NCI-H2227 (cell line): Measurements from ENCODE around the gene FBXO30.

Experiments used
- DNase-seq: peaks from one replicate; lab custom pipeline; 2025; ENCODE audit not compliant: unreplicated experiment; lab: John Stamatoyannopoulos, UW

Gene FBXO30

DNA sequence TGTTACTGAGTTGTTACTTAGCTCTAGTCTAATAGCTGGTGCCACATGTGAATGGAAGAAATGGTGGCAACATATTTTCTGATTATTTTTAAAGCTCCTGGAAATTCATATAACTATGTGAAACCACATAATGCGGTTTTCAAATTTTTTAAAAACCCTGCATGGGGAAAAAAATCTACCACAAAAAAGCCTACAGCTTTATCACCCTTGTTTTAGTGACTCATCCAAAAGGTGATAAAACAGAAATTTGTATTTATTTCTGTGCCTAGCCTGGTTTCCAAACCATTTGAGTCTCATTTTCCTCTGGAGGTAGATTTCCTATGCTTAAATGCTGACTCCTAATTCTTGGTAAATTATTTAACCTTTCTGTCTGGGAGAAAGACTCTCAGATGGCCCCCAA, 5.4 kb upstream of the FBXO30 start:
- no peak for DNase-seq

DNA sequence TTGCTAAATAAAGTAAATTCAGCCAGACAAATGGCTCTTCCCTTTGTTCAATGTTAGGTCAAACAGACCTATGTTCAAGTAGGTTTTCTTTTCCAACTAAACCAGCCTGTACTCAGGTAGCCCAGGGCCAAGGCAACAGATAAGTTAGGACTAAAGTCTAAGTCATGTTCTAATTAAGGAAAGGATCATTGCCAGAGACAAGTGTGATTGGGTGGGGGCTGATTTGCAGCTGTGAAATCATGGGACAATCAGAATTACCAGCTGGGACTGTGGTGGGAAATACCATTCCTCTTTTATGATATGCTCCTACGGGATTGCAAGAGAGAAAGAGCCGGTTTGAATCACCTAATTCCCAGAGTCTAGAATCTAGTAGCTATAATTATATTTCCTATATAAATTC, 4.2 kb upstream of the FBXO30 start:
- no peak for DNase-seq

DNA sequence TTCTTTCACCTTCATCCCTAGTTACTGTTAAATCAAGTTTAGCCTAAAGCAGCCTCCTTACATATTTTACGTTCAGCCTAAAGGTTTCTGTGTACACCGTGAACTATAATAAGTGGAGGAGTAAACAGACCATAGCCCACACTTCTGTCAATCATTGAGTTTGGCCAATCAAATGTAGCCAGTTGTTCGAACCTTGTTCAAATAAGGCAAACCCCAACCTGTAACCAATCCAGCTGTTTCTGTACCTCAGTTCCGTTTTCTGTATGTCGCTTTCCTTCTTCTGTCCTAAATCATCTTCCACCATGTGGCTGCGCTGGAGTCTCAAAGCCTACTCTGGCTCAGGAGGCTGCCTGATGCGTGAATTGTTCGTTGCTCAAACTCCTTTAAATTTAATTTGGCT, 1.8 kb upstream of the FBXO30 start:
- peak; percentile 23 for DNase-seq

DNA sequence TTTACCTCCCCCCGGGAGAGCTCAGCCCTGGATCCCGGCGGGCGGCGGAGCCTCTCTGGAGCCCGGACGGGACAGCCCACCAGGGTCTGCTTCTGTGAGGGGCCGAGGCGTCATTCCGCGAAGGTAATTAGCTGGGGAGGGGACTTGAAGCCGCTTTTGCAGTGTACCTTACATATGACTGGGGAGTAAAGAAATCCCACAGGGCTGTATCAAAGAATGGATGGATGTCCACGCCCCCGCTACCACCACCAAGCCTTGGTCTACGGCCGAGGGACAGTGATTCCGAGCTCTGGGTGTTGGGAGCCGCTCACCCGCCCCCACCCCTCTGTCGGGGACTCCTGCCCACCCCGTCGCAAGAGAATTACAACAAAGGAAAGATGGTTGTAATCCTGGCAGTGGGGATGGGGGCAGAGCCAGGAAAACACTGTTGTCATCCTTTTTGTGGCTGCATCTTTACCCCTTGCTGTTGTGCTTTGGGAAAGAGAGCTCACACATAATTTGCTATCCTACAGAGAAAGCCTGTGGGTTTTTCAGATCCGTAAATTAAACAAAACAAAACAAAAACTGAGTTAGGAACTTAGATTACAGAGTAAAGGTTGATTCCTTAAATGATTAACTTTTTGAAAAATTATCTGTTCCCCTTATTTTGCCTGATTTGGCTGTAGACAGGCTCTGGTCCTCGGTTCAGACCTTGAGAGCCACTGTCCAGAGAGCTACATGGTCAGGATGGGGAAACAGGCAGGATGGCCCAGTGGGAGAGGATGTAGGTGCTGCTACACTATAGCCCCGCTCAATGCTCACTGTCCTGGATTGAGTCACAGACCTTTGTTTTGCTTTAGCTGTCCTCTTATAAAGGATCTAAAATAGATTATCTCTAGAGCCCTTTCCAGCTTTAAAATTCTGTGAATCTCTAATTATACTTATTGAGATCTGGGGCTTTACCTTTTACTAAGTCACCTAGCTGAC, 997 bp upstream of the FBXO30 start:
- DNase-seq = peak; percentile 58

DNA sequence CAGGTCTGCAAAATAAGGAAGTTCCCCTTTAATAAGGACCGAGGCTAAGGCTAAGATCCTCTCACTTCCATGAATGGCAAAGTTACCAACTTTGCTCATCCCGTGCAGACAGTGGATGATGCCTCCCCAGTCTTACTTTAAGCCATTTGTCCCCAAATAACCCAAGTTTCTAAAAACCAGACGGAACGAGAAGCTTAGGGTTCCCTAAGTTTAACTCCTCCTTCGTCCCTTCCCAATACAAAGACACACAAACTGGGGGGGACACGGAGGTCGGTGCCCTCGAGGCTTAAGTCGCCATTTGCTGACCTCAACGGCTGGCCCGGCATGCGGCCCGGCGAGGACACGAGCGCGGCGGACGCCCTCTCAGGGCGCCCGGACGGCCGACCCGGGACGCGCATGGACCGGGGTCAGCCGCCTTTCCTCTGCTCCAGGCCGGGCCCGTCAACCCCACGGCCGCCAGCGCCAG, 527 bp downstream of the FBXO30 start:
- peak; percentile 28 for DNase-seq

DNA sequence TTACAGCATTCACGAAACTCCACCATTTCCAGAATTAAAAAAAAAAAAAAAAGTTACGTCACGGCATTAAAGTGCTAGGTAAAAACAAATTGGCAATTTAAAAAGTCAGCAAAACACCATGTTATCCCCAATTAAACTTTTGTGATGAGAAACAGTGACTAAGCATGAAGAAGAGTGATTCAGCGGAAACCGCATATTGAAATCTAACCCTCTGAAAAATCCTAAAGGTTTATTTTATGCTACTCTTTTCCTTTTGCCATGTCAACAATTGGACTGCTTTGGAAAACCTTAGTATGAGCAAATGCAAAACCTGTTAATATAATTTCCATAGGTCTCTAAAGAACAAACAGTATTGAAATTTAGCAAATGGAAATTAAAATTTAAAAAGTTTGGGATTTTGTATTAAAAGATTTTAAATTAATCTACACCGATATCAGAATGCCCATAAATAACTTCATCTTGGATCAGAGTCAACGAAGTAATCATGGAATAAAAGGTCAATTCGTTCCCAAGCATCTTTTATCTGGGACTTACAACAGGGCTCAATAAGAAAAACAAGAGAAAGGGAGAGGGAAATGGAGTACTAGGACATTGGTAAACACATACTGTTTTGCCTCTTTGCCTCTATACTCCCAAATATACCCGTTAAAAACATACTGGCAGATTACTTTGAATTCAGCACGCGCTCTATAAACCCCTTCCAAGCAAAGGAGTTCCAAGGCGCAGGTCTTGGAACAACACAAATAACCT, 1.1 kb downstream of the FBXO30 start:
- no peak for DNase-seq

DNA sequence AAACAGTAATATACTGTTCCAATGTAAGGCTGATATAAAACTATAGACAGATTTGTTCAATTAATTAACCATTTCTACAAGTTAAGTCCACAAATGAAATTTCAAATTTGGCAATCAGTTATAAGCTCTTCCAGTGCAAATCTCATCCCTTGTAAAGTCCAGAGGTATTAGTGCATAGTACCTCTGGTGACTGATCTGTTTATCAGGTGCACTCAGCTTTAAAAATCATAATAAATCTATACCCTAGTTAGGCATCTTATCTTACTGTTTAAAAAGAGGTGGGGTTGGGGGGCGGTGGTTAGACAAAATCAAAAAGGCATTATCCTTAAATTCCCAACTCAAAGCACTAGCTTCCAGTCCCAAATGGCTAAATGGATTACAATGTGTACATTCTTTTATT, 2.9 kb downstream of the FBXO30 start:
- no peak for DNase-seq

DNA sequence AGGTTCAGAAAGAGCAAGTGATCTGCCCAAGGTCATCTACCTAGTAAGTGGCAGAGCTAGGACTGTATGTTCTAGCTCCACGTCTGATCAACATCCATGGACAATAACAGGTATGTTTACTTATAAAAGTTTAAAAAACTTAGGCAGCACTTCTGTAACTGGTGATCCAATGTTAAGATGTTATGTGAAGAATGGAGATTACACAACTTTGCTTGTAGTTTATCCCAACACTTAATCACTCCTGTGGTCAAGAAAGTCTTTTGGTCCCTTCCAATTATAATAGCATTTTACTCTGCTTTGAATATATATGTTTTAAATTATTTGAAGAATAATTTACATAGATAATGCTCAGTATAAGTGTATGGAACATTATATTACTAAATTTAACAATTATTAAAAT, 4.8 kb downstream of the FBXO30 start:
- no peak for DNase-seq

DNA sequence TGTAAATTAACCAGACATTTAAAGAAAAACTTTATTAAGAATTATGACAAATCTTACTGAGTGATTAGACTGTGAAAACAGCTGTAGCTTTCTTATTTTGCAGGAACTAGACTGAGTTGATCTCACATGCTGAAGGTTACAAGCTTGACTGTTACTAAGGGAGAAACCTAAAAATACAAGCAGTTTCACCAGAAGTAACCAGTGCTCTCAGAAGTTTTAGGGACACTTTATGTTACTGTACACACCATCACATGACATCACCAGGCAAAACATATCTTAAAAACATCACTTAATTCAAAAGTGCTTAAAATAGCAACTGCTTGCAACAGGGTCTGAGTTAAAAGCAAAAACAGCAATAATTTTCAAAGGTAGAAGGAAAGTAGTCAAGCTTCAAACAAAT, 5.4 kb downstream of the FBXO30 start:
- no peak for DNase-seq

DNA sequence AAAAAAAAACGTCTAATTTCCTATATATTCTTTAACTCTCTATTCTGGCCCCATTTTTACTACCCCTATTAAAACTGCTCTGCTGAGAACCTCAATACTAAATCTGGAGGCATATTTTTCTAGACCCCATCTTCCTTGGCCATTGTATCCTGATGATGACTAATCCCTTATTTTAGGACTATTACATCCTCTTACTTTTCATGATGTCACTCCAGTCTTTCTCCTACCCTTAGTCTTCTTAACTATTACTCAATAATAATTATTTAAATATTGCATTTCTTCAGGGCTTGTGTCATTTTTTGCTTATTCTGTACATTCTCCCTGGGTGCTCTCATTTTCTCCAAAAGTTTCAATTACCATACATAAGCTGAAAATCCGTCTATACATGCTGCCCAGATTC, 6.4 kb downstream of the FBXO30 start:
- no peak for DNase-seq

DNA sequence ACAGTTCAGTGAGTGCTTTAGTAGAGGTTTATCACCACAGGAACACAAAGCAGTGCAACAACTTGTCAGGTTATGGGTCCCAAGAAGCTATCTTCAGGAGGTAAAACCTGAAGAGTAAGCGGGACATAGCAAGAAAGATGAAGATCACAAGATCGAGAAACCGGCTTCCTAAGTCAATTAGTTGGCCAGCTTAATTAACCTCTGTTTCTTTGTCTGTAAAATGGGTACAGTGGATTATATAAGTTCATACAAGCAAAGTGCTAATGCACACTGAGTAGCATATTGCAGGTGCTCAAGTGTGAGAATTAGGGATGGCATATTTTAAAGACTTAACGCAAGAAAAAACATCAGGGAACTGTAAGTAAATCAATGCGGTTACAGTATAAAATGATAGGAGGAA, 12.5 kb downstream of the FBXO30 start:
- DNase-seq = no peak

DNA sequence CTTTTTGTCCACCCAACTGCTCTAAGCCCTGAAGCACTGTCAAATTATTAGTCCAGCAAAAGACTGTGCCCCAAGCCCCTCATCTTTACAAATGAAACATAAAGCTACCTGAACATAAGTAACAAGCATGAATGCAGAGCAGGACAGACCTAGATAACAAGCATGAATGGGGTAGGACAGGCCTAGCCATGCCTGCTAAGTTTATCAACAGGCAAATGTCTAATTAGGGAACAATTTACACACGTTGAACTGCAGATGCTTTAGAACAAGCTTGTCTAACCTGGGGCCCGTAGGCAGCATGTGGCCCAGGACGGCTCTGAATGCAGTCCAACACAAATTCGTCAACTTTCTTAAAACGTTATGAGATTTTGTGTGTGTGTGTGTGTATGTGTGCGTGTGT, 13.6 kb downstream of the FBXO30 start:
- no peak for DNase-seq

DNA sequence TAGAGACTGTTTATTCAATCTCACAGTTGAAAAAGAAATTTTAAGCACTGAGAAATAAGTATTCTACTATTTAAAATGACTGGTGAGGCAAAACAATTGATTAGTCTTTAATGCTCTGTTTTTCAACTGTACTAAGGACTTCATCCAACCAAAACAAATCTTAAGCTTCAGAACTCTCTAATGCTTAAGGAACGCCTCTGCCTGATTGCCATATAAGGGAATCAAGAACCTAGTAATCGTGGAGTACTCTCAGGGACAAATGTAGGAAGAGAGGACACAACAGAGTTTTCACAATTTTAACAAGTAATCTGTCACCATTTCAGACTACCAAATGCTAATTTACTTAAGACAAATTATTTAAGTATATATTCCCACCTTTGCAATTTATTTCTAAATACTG, 16.1 kb downstream of the FBXO30 start:
- no peak for DNase-seq

DNA sequence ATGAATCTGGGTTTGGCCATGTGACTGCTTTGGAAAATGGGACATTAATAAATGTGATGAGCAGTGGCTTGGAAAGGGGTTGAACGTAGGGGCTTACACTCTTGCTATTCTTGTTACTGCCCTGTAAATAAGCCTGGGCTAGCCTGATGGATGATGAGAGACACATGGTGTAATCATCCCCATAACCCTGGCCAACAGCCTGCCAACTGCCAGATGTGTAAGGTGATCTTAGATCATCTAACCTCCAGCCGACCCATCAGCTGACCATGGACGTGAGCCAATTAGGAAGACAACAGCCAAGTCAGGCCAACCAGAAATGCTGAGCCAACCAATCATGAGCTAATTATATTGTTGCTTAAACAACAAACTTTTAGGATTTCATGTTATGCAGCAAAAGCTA, 25.2 kb downstream of the FBXO30 start:
- DNase-seq = no peak

DNA sequence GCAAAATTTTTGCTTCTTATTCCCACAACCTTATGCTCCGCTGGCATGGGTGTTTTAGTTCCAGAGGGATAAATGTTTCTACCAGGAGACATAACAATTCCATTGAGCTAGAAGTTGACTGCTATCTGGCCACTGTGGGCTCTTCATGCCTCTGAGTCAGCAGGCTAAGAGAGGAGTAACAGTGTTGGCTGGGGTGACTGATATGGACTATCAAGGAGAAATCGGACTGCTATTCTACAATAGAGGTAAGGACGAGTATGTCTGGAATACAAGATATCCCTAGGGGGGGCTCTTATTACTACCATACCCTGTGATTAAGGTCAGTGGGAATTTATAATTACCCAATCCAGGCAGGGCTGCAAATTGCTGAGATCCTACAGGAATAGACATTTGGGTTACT, 26.9 kb downstream of the FBXO30 start:
- DNase-seq = no peak

DNA sequence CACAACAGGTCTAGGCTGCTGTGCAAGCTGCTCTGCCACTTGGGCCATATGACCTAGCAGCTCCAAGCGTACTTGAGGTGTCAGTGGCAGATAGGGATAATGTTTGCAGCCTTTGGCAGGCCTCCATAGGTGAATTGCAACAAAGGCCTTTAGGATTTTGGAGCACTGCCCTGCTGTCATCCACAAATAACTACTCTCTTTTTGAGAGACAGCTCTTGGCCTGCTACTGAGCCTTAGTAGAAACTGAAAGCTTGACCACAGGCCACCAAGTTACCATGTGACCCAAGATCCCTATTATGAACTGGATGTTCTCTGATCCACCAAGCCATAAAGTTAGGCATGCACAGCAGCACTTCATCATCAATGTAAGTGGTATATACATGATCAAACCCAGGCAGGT, 29.9 kb downstream of the FBXO30 start:
- no peak for DNase-seq

DNA sequence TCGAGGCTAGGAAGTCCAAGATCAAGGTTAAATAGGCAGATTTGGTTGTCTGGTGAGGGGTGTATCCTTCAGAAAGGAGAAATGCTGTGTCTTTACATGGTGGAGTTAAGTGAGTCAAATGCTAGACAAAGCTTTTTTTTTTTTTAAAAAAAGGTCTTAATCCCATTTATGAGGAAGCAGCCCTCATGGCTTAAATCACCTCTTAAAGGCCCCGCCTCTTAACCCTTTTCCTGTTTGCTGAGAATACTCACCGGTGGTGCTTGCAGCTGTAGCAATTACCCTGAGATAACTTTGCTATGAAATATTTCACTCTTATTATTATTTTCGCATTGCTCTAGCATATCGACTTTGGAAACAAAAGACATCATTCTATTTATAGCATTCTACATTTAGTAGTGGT, 30.8 kb downstream of the FBXO30 start:
- DNase-seq = no peak

DNA sequence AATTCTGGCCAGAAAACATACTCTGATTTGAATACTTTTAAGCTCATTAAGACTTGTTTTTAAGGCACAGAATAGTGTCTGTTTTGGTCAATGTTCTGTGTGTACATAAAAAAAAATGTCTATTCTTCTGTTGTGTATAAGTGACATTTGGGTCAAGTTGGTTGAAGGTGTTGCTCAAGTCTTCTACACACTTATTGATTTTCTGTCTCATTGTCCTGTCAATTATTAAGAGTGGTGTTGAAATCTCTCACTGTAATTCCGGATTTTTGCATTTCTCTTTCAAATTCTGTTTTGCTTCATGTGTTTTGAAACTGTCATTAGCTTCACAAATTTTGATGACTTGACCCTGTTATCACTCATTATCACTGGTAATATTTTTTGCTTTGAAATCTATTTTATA, 41.7 kb downstream of the FBXO30 start:
- no peak for DNase-seq

DNA sequence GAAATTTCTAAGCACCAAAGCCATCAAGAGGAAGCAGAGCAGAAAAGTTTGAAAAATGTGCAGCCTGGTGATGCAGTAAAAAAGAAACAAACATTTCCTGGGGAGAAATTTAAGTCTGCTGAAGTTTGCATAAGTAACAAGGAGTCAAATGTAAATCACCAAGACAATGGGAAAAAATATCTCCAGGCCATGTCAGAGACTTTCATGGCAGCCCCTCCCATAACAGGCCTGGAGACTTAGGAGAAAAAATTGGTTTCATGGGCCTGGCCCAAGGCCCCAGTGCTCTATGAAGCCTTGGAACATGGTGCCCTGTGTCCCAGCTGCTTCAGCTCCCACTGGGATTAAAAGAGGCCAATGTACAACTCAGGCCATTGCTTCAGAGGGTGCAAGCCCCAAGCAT, 49.1 kb downstream of the FBXO30 start:
- no peak for DNase-seq

DNA sequence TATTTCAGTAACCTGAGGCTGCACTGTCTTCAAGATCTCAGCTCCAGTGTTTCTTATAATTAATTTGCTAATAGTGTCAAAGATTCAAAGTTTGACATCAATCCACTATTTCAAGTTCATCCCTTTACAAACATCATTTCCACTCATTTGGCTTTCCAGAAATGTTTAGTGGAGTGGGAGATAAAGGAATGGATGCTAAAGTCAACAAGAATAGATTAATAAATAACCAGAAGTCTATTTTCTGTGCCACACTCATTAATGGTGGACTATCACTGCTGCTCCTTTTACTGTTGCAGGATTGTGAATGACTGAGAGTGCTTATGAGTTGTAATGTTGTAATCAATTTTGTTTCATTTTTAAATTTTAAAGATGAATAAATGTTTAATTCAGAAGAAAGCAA, 50.9 kb downstream of the FBXO30 start:
- no peak for DNase-seq

DNA sequence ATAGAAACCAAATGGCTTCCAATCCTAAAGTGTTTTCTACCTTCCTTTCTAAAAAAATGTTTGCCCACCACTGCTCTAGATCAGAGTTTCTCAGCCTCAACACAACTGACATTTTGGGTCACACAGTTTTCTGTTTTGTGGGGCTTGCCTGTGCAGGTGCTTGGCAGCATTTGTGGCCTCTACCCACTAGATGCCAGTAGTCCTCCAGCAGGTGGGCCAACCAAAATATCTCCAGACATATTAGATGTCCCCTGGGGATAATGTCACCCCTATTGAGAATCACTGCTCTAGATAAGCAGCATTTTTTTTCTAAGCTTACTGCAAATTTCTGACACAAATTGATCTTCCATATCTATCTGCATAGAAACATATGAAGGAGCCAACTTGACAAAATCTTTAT, 53.0 kb downstream of the FBXO30 start:
- DNase-seq = no peak

DNA sequence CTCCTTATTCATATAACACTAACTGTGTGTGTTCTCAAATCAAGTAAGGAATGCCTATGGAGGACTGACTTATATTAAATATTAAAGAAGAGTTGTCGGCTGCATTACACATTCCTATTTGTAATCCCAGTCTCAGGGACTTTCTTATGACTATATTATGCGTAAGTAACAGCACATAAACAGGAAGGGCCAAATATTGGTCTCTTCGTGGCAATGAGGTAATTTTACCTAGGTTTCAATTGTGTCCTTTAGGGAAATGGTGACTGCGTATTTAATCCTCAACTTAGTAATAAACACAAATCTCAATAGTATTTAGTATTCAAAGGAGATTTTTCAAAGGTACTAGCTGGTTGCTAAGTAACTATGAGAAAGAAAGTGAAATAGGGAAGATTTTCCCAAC, 56.5 kb downstream of the FBXO30 start:
- no peak for DNase-seq
